Testis (tissue), 3 donors: Measurements from ENCODE around the gene SLC28A2. TPM values are rescaled to one million over a fixed set of nuclear protein-coding genes. Genes with fewer than 3 reads are reported as not detected.
"Not testable (repeated sequence)": the region's sequence is repeated elsewhere in the genome, so short reads cannot be mapped to it uniquely, and the experiment has no call there.

ENCODE experiments used
- DNase-seq: peaks from one replicate; pipeline ENCODE4 v3.0.0-alpha.2; 2019
- H3K27ac ChIP-seq, 2 donors: fragments of 200-600 bp; sonication (generic); one replicate each; pipeline ENCODE4 v1.5.1; 2019
- H3K27me3 ChIP-seq: fragments of 200-600 bp; sonication (generic); one replicate; pipeline ENCODE4 v1.5.1; 2019
- H3K36me3 ChIP-seq: fragments of 200-600 bp; sonication (generic); one replicate; pipeline ENCODE4 v1.5.1; 2017; ENCODE audit warnings: low read depth; ENCODE audit errors: missing control alignments
- H3K4me1 ChIP-seq: fragments of 200-600 bp; sonication (generic); one replicate; pipeline ENCODE4 v1.5.1; 2019
- H3K4me3 ChIP-seq, 2 donors: fragments of 200-600 bp; sonication (generic); one replicate each; pipeline ENCODE4 v1.5.1; 2017 to 2019
- H3K9me3 ChIP-seq: fragments of 200-600 bp; sonication (generic); one replicate; pipeline ENCODE4 v1.5.1; 2017
- CTCF ChIP-seq, 3 experiments: fragments of 450-650 bp in 2 of 3; fragments of 200-600 bp in 1 of 3; sonication (generic) in 1 of 3; IDR thresholded peaks; one replicate each; pipeline ENCODE4 v1.5.1; 2016 to 2019; ENCODE audit warnings: antibody characterized with exemption in 3 of 3, mild to moderate bottlenecking in 2 of 3, moderate library complexity in 1 of 3
- POLR2A ChIP-seq: fragments of 450-650 bp; IDR thresholded peaks from one replicate; pipeline ENCODE4 v1.6.1; 2017; ENCODE audit warnings: antibody characterized with exemption, mild to moderate bottlenecking, moderate library complexity
- WGBS, 2 donors: methylation state at CpG; one replicate each; pipeline ENCODE4 v1.1.5; 2018; 5-methylcytosine and 5-hydroxymethylcytosine counted together
- intact Hi-C: fragments of 100-400 bp; cut with DNase I; formaldehyde crosslinking; loops from one replicate; pipeline ENCODE4 v1.15.1; 2023; ENCODE audit warnings: low total_unique reads
- polyA plus RNA-seq: library from polyadenylated mRNA; stranded (reverse); fragments of 350-450 nt; fragmentation: Illumina TruSeq; extraction: RNeasy Lipid Tissue Mini Kit (QIAGEN cat#74804); gene quantifications from one replicate; pipeline ENCODE4 v1.2.3, GENCODE V29; 2014; ENCODE audit warnings: low read depth, low replicate concordance; ENCODE audit not compliant: insufficient read depth
- total RNA-seq, 2 donors: library from RNA; depleted of rRNA; stranded (reverse); fragments of >200 nt; gene quantifications; one replicate each; pipeline ENCODE4 v1.2.3, GENCODE V29; 2016

The SLC28A2 gene
- total and polyA plus RNA-seq, 3 donors from 2014 or later: 0.81 TPM; not detected in 2

DNA sequence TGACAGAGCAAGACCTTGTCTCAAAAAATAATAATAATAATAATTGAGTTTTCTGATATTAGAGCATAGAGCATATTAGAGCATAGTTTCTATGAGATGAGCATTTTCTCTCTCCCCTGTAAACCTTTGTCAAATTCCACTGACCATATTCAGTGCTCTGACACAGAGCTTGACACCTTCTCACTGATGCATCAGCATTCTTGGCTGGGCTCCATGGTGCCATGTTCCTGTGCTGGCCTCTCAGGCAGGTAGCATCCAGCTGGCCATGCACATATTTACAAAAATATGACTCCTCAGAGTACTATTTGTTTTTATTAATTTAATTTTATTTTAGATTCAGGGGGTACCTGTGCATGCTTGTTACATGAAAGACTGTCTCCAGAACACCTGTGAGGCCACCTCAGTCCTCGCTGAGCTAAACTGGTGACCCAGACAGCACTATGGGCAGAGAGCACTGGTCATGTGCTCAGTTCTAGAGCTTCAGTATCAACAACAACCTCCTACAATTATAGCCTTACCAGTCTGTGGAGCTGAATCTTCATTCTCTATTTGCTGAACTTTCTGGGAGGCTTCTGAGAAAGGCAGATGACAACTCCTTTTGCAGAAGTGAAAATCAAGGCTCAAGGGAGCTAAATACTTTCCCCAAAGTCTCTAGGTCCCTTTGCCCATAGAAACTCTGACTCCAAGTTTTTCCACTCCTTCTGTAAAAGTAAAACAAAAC is 21.6 kb upstream of the SLC28A2 start:
- no peaks in the 10 kb centered on the region for H3K4me1 ChIP-seq
- H3K27ac ChIP-seq: no peak overlapping the region
- WGBS, 2 donors: 0% methylated on average over 1 of the region's 1 CpG

GRCh38 chr15:45231132-45231531 is 20.9 kb upstream of the SLC28A2 start:
- DNase-seq: no peak
- Histone ChIP-seq H3K9me3 (no peaks in the 10 kb centered on the region), H3K4me1 (no peaks in the 10 kb centered on the region), H3K27me3 (no peaks in the 10 kb centered on the region), H3K27ac (no peak overlapping the region), H3K36me3 (no peaks in the 10 kb centered on the region), H3K4me3 (no peak overlapping the region)
- intact Hi-C loops: no loop called here
- WGBS, 2 donors: 57 to 69% methylated on average over 3 of the region's 3 CpGs
- TF ChIP-seq CTCF (IDR thresholded peaks at IDR 0.05) (no peak), POLR2A (no peak)

More for the DNA sequence above, 21.6 kb upstream of the SLC28A2 start:
- no peak for DNase-seq
- Histone ChIP-seq H3K27me3 (no peaks in the 10 kb centered on the region), H3K4me3 (no peak overlapping the region), H3K36me3 (no peaks in the 10 kb centered on the region), H3K9me3 (no peaks in the 10 kb centered on the region)
- TF ChIP-seq POLR2A (no peak), CTCF (IDR thresholded peaks at IDR 0.05) (no peak)
- intact Hi-C loops: no loop called here

- no peaks in the 10 kb centered on the region for H3K9me3 ChIP-seq
- no peak overlapping the region for H3K4me3 ChIP-seq
- H3K4me1 ChIP-seq: no peaks in the 10 kb centered on the region
- TF ChIP-seq POLR2A (no peak), CTCF (IDR thresholded peaks at IDR 0.05) (no peak)
- no peak overlapping the region for H3K27ac ChIP-seq
- no peaks in the 10 kb centered on the region for H3K36me3 ChIP-seq
- no peaks in the 10 kb centered on the region for H3K27me3 ChIP-seq
- DNase-seq: no peak
- 89 to 90% methylated on average over 4 of the region's 4 CpGs for WGBS, 2 donors
- intact Hi-C loops: no loop called here
These were observed 20.0 kb upstream of the SLC28A2 start for GRCh38 chr15:45231864-45232562.

DNA sequence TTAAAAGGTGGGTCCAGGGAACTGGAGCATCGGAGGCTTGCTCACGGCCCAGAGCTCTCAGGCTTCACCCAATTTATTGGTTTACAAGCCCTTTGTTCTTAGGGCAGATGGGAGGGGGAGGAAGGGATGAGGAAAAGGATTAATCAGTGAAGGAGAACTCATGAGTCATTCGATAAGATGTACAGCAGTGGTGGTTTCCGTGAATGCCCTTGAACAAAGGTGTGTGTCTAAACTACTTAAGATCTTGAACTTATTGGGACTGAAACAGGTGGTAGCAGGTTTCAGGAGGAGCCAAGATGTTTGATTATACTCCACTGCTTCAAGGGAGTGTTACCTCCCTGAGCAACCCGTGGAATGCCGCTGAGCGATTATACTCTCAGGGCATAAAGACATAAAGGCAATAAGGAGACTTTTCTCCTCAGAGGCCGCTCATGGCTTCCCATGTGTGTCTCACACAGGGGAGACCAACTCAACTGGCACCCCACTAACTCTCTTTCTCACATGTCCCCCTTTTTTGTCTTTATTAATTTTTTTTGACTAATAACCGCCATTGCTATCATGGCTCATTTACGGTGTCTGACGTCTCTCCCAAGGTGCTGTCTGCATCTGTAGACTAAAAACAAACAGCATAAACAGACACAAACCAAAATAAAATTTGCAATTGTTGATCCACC is 17.3 kb upstream of the SLC28A2 start:
- WGBS, 2 donors: 68 to 73% methylated on average over 11 of the region's 11 CpGs
- intact Hi-C loops: no loop called here
- DNase-seq: no peak
- Histone ChIP-seq H3K27me3 (no peaks in the 10 kb centered on the region), H3K36me3 (no peaks in the 10 kb centered on the region), H3K4me1 (no peaks in the 10 kb centered on the region), H3K9me3 (no peaks in the 10 kb centered on the region), H3K4me3 (no peak overlapping the region), H3K27ac (no peak overlapping the region)
- TF ChIP-seq POLR2A: no peak
- no peak for TF ChIP-seq CTCF (IDR thresholded peaks at IDR 0.05)

GRCh38 chr15:45236806-45237205 is 15.2 kb upstream of the SLC28A2 start:
- H3K27me3 ChIP-seq, H3K36me3 ChIP-seq, H3K4me3 ChIP-seq, intact Hi-C loops, DNase-seq, H3K4me1 ChIP-seq, H3K9me3 ChIP-seq, H3K27ac ChIP-seq: not testable (repeated sequence)
- 62 to 70% methylated on average over 6 of the region's 6 CpGs for WGBS, 2 donors
